Measurements from ENCODE around the gene SYT17. TPM values are rescaled to one million over a fixed set of nuclear protein-coding genes. Genes with fewer than 3 reads are reported as not detected.

Gene SYT17
- total and polyA plus RNA-seq, 10 of the 15 experiments (the other 5 are each of a cell fraction or from before 2014, with no cell fraction given) = 3.7 to 12.3 (median 5.0) TPM

DNA sequence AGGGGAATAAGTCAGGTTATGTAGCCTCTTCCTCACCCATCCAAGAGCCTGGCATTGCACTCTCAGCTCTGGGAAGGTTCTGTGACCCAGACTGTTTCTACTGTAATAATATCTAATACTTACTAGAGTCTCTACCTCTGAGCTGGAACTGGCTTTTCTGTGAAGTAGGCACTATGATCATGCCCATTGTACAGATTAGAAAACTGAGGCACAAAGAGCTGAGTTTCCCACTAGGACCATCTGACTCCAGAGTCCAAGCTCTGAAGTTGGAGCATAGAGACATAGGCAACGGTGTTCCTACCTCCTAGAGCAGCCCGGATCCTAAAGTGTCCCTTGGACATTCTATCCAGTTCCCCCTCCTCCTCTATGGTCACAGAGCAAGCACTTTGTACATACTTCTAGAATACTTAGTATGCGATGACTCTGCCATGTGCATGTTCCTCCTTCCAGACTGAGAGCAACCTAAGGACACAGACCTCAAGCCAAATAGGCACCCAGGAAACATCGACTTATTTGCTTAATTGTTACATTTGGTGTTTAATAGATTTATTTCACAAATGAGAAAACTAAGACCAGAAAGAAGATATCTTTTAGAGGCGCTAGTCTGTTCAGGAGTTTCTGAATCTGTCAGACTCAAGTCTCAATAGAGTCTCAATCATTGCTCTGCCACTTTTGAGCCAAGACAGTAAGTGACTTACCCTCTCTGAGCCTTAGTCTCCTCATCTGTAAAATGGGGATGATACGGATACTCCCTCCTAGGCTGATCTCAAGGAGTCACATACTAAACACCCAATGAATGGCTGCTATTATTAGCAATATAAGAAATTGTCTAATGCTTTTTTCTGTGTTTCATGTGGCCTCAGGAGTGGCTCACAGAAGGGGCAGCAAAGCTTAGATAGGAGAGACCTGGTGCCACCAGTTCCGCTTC lies 121.1 kb downstream of the SYT17 start:
- ChIA-PET CTCF (no interaction called here), SMC1A (ENCODE audit: uncharacterized antibody, unreplicated experiment) (interaction anchor here (0.6 kb wide), 1 partner anchor 71 kb away, joined by 3 read pairs; no protein-coding TSS in a partner anchor), POLR2A (interaction anchor here (1.0 kb wide), 1 partner anchor 79 kb away, joined by 3 read pairs; no protein-coding TSS in a partner anchor), RAD21 (ENCODE audit: unreplicated experiment) (no interaction called here)
- Histone ChIP-seq H3K4me1 (ENCODE audit: control insufficient read depth, insufficient read depth, low read length) (peaks cover 7% of the 10 kb centered on the region), H3K4me2 (ENCODE audit: control insufficient read depth, insufficient read depth) (no peak overlapping the region), H3K27ac (ENCODE audit: control insufficient read depth, insufficient read depth) (no peak overlapping the region), H4K20me1 (ENCODE audit: control insufficient read depth, insufficient read depth) (no peaks in the 10 kb centered on the region), H3K9me3 (replicated peaks; ENCODE audit: control insufficient read depth, insufficient read depth, low read length) (no peaks in the 10 kb centered on the region), H3K36me3 (ENCODE audit: control insufficient read depth in 2 of 2, insufficient read depth in 2 of 2, low read length in 1 of 2) (no peaks in the 10 kb centered on the region), H3K27me3 (replicated peaks in 1 of 2; ENCODE audit: control insufficient read depth in 2 of 2, insufficient read depth in 2 of 2, low read length in 1 of 2) (no peaks in the 10 kb centered on the region; a peak in 1 of 4 replicates), H3K79me2 (ENCODE audit: control insufficient read depth, insufficient read depth, low read length) (no peaks in the 10 kb centered on the region), H2AFZ (ENCODE audit: control insufficient read depth, low read depth, low read length) (no peak overlapping the region), H3K4me3 (no peak overlapping the region), H3K9ac (ENCODE audit: control insufficient read depth, insufficient read depth, low read length) (no peak overlapping the region)
- no TSS peak for BruUV-seq (replicated peaks)
- in situ Hi-C loops (cut with MboI) = no loop called here
- FAIRE-seq (no peak), ATAC-seq (no peak), DNase-seq (ENCODE audit: low read depth, low spot score) (no peak)
- 66% methylated on average over 7 of the region's 7 CpGs for WGBS (ENCODE audit: insufficient coverage, insufficient replicate concordance, low lambda C conversion rate, missing lambda C conversion rate)
- intact Hi-C loops (cut with micrococcal nuclease; ENCODE audit: unreplicated experiment) = no loop called here
- TF ChIP-seq RAD51 (IDR thresholded peaks at IDR 0.05) (no peak), STAT3 (IDR thresholded peaks at IDR 0.05; ENCODE audit: low read depth, low read length) (no peak), RUNX3 (IDR thresholded peaks at IDR 0.05; ENCODE audit: low read length) (no peak), RAD21 (IDR thresholded peaks at IDR 0.05; ENCODE audit: insufficient read depth, low read depth, low read length) (no peak), KLF5 (IDR thresholded peaks at IDR 0.05; ENCODE audit: partially characterized antibody) (no peak), SREBF2 (IDR thresholded peaks at IDR 0.05; ENCODE audit: low read length) (no peak), EP300 (IDR thresholded peaks at IDR 0.05; ENCODE audit: borderline replicate concordance in 1 of 2, control insufficient read depth in 1 of 2, low read depth in 2 of 2, low read length in 2 of 2) (no peak), ZBED1 (IDR thresholded peaks at IDR 0.05; ENCODE audit: borderline replicate concordance) (no peak), MAX (IDR thresholded peaks at IDR 0.05; ENCODE audit: low read depth, low read length) (no peak), NFYA (IDR thresholded peaks at IDR 0.05; ENCODE audit: borderline replicate concordance, low read depth, low read length) (no peak)
- TF ChIP-seq, protein P1, sequence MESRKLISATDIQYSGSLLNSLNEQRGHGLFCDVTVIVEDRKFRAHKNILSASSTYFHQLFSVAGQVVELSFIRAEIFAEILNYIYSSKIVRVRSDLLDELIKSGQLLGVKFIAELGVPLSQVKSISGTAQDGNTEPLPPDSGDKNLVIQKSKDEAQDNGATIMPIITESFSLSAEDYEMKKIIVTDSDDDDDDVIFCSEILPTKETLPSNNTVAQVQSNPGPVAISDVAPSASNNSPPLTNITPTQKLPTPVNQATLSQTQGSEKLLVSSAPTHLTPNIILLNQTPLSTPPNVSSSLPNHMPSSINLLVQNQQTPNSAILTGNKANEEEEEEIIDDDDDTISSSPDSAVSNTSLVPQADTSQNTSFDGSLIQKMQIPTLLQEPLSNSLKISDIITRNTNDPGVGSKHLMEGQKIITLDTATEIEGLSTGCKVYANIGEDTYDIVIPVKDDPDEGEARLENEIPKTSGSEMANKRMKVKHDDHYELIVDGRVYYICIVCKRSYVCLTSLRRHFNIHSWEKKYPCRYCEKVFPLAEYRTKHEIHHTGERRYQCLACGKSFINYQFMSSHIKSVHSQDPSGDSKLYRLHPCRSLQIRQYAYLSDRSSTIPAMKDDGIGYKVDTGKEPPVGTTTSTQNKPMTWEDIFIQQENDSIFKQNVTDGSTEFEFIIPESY (IDR thresholded peaks at IDR 0.05) = no peak
- TF ChIP-seq, protein P2, sequence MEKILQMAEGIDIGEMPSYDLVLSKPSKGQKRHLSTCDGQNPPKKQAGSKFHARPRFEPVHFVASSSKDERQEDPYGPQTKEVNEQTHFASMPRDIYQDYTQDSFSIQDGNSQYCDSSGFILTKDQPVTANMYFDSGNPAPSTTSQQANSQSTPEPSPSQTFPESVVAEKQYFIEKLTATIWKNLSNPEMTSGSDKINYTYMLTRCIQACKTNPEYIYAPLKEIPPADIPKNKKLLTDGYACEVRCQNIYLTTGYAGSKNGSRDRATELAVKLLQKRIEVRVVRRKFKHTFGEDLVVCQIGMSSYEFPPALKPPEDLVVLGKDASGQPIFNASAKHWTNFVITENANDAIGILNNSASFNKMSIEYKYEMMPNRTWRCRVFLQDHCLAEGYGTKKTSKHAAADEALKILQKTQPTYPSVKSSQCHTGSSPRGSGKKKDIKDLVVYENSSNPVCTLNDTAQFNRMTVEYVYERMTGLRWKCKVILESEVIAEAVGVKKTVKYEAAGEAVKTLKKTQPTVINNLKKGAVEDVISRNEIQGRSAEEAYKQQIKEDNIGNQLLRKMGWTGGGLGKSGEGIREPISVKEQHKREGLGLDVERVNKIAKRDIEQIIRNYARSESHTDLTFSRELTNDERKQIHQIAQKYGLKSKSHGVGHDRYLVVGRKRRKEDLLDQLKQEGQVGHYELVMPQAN (conservative IDR thresholded peaks at IDR 0.05) = no peak
- TF ChIP-seq, protein P3, sequence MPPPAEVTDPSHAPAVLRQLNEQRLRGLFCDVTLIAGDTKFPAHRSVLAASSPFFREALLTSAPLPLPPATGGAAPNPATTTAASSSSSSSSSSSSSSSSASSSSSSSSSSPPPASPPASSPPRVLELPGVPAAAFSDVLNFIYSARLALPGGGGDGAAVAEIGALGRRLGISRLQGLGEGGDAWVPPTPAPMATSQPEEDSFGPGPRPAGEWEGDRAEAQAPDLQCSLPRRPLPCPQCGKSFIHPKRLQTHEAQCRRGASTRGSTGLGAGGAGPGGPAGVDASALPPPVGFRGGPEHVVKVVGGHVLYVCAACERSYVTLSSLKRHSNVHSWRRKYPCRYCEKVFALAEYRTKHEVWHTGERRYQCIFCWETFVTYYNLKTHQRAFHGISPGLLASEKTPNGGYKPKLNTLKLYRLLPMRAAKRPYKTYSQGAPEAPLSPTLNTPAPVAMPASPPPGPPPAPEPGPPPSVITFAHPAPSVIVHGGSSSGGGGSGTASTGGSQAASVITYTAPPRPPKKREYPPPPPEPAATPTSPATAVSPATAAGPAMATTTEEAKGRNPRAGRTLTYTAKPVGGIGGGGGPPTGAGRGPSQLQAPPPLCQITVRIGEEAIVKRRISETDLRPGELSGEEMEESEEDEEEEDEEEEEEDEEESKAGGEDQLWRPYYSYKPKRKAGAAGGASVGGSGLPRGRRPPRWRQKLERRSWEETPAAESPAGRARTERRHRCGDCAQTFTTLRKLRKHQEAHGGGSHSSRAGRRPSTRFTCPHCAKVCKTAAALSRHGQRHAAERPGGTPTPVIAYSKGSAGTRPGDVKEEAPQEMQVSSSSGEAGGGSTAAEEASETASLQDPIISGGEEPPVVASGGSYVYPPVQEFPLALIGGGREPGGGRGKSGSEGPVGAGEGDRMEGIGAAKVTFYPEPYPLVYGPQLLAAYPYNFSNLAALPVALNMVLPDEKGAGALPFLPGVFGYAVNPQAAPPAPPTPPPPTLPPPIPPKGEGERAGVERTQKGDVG (CRISPR knock-in tag; IDR thresholded peaks at IDR 0.05) = no peak
- TF ChIP-seq, protein P4, sequence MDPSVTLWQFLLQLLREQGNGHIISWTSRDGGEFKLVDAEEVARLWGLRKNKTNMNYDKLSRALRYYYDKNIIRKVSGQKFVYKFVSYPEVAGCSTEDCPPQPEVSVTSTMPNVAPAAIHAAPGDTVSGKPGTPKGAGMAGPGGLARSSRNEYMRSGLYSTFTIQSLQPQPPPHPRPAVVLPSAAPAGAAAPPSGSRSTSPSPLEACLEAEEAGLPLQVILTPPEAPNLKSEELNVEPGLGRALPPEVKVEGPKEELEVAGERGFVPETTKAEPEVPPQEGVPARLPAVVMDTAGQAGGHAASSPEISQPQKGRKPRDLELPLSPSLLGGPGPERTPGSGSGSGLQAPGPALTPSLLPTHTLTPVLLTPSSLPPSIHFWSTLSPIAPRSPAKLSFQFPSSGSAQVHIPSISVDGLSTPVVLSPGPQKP (IDR thresholded peaks at IDR 0.05; ENCODE audit: low read depth, low read length) = no peak

All from GM12878 (cell line).